Osteocyte (in vitro differentiated cells): ENCODE data around the gene LRP2BP. TPM values are rescaled to one million over a fixed set of nuclear protein-coding genes. Genes with fewer than 3 reads are reported as not detected.
"Not testable (repeated sequence)": the region's sequence is repeated elsewhere in the genome, so short reads cannot be mapped to it uniquely, and the experiment has no call there.

Experiments
- DNase-seq: peaks from one replicate; pipeline ENCODE4 v3.0.0; 2021; ENCODE audit warnings: mixed read lengths; ENCODE audit not compliant: unreplicated experiment; ENCODE audit errors: extremely low spot score
- H3K27ac Mint-ChIP-seq: one replicate; pipeline ENCODE4 v1.8.0; 2021; ENCODE audit warnings: mild to moderate bottlenecking, mixed read lengths; ENCODE audit not compliant: unreplicated experiment
- H3K27me3 Mint-ChIP-seq: one replicate; pipeline ENCODE4 v1.8.0; 2021; ENCODE audit warnings: mixed read lengths; ENCODE audit not compliant: unreplicated experiment
- H3K36me3 Mint-ChIP-seq: one replicate; pipeline ENCODE4 v1.8.0; 2021; ENCODE audit warnings: mixed read lengths; ENCODE audit not compliant: unreplicated experiment
- H3K4me1 Mint-ChIP-seq: one replicate; pipeline ENCODE4 v1.8.0; 2021; ENCODE audit warnings: mixed read lengths; ENCODE audit not compliant: unreplicated experiment
- H3K4me3 Mint-ChIP-seq: one replicate; pipeline ENCODE4 v1.8.0; 2021; ENCODE audit warnings: mild to moderate bottlenecking, moderate library complexity, mixed read lengths; ENCODE audit not compliant: unreplicated experiment
- H3K9me3 Mint-ChIP-seq: one replicate; pipeline ENCODE4 v1.8.0; 2021; ENCODE audit warnings: mixed read lengths; ENCODE audit not compliant: unreplicated experiment
- CTCF ChIP-seq: fragments of 200-600 bp; sonication (generic); IDR thresholded peaks from 2 replicates; pipeline ENCODE4 v1.5.0; 2021; ENCODE audit warnings: antibody characterized with exemption, mild to moderate bottlenecking, moderate library complexity
- total RNA-seq: library from RNA; stranded (reverse); gene quantifications from 2 replicates; pipeline ENCODE4 v1.2.1, GENCODE V29; 2021

LRP2BP gene
- total RNA-seq, 1 donor from 2014 or later, result 0.59 TPM

DNA sequence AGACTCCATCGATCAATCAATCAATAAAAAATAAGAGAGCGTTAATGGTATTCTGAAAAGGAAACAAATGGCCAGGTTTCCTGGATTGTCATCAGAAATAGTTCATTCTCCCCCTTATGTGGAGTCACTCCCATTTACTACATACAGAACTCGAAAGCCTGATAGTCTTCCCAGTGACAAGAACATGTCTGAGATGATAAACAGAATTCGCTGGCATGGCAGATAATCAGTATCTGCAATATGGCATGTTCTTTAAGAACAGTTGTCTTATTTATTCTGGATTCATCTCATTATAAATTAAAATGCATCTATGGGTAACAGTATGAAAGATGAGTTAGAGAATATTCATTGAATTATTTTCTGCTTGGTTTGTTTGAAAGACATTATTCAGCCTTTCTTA is 61.4 kb downstream of the LRP2BP start:
- H3K4me1 Mint-ChIP-seq, result peaks cover 40% of the 10 kb centered on the region
- peaks cover 44% of the 10 kb centered on the region for H3K36me3 Mint-ChIP-seq
- no peak overlapping the region for H3K4me3 Mint-ChIP-seq
- TF ChIP-seq CTCF, result no peak
- DNase-seq, result no peak
- no peak overlapping the region for H3K27ac Mint-ChIP-seq
- H3K27me3 Mint-ChIP-seq, result no peaks in the 10 kb centered on the region
- peaks cover 14% of the 10 kb centered on the region for H3K9me3 Mint-ChIP-seq

DNA sequence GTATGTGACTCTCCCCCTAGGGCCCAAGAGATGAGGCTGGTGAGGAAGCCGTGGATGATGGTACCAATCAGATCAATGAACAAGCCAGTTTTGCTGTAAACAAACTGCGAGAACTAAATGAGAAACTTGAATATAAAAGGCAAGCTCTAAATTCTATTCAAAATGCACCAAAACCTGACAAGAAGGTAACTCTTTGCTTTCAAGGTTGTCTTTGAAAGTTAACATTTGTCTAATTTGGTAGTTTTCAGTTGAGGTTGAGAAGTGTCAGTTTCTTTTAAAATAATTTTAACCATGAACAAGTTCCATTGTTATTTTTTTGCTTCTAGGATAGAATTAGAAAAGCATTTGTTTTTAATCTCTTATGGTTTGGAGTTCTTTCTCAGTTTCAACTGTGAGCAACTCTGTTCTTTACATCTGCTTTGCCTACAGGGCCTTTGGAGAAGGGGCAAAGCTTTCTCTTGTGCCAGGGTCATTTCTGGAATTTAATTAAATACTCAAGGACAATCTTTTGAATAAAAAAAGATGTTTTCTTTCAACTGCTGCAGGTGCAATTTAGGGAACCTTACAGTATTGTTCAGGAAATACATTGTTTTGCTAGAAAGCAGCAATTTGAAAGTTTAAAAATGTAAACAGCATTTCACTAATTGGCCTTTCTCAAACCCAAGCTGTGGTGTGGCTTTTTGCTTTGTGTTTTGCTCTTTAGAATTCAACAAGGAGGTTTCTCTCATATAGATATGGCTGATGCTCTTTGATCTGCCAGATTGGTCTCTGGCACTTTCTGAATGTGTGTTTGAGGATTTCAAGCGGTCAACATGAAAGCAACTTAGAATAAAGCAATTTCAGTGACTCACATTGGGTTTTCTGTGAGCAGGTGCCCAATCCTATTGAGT is 62.9 kb downstream of the LRP2BP start:
- Mint-ChIP-seq H3K4me3 (no peak overlapping the region), H3K9me3 (peaks cover 11% of the 10 kb centered on the region)
- TF ChIP-seq CTCF, result no peak

DNA sequence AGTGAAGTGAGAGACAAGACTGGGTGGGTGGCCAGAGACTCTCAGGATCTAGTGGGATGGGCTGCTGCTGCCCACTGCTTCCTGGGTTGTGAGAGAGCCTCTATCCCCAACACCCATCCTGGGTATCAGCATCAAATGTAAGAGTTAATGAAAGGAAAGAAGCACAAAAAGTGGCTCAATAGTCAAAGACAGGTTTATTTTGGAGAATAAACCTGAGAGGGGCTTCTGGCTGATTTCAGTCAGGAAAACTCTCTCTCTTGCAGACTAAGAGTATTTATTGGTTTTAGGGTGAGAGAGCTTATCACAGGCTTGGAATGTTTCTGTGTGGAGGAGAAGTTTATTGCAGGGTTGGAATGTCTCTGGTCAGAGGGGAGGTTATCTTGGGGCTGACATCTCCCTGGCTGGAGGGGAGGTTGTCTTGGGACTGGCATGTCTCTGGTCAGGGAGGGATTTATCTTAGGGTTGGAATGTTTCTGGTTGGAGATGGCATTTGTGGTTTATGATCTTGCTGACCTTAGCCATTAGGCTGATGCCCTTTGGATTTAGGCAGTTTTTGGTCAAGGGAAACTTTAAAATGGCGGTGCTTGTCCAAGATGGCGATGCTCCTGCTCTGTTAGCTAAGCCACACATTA is 65.7 kb downstream of the LRP2BP start:
- H3K4me1 Mint-ChIP-seq, result peaks cover 24% of the 10 kb centered on the region
- H3K36me3 Mint-ChIP-seq, result peaks cover 37% of the 10 kb centered on the region
- DNase-seq, H3K4me3 Mint-ChIP-seq, H3K27ac Mint-ChIP-seq, H3K27me3 Mint-ChIP-seq: not testable (repeated sequence)
- H3K9me3 Mint-ChIP-seq, result peaks cover 11% of the 10 kb centered on the region

More for the DNA sequence above, 62.9 kb downstream of the LRP2BP start:
- no peak for DNase-seq
- peak overlapping the region; percentile 18 for H3K27ac Mint-ChIP-seq
- peaks cover 48% of the 10 kb centered on the region for H3K36me3 Mint-ChIP-seq
- peaks cover 33% of the 10 kb centered on the region for H3K4me1 Mint-ChIP-seq
- no peaks in the 10 kb centered on the region for H3K27me3 Mint-ChIP-seq

DNA sequence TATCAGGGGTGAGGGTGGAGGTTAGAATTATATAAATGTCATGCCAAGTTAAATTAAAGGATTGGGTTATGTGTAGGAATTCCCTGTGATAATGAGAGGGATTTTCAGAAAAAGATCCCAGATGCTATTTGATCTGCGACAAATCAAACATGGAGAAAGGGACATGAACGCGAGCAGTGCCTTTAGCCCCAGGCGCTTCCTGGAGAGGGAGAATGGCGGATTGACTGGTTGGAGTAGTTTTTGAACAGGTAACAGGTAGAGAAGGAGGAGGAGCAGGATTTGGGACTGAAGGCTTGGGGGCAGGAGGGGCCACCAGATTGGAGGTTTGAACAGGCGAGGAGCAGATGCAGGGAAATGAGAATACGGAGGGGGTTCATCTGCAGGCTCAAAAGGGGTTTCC is 67.1 kb downstream of the LRP2BP start:
- Mint-ChIP-seq H3K27ac (no peak overlapping the region), H3K27me3 (no peaks in the 10 kb centered on the region), H3K4me1 (peaks cover 28% of the 10 kb centered on the region), H3K36me3 (peaks cover 45% of the 10 kb centered on the region), H3K9me3 (peaks cover 15% of the 10 kb centered on the region), H3K4me3 (no peak overlapping the region)
- DNase-seq, result no peak
- TF ChIP-seq CTCF, result no peak

DNA sequence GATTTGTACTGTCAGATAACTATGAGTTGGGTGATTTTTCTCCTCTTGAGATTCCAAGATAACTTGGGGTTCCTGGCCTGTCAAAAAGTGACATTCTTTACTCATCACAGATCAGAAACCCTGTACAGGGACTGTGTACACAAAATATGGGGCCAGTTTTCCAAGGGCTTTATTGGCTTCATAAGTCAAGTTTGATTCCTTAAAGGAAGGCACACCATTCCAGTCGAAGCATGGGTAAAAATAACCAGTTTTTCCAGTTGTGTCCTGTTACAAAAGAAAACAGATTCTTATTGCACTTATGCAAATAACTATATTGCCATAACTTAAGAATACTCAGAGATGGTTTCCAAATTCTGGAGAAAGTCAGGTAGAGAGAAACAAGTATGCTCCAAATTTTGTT is 70.0 kb downstream of the LRP2BP start:
- not testable (repeated sequence) for H3K4me3 Mint-ChIP-seq, H3K27ac Mint-ChIP-seq
- H3K36me3 Mint-ChIP-seq, result peaks cover 48% of the 10 kb centered on the region

GRCh38 chr4:185324361-185324760 is 71.4 kb downstream of the LRP2BP start:
- H3K4me3 Mint-ChIP-seq, H3K9me3 Mint-ChIP-seq, H3K27me3 Mint-ChIP-seq, DNase-seq: not testable (repeated sequence)
- Mint-ChIP-seq H3K36me3 (peaks cover 45% of the 10 kb centered on the region), H3K4me1 (peaks cover 14% of the 10 kb centered on the region), H3K27ac (peak overlapping the region; percentile 11)

More for the DNA sequence above, 70.0 kb downstream of the LRP2BP start:
- not testable (repeated sequence) for H3K27me3 Mint-ChIP-seq, DNase-seq
- Mint-ChIP-seq H3K4me1 (peaks cover 11% of the 10 kb centered on the region), H3K9me3 (peaks cover 15% of the 10 kb centered on the region)
